GM19467 (cell line): Measurements from ENCODE around the gene ENTPD2.

Experiments
- ATAC-seq: cut with Tn5 transposase; IDR thresholded peaks from one replicate; pipeline ENCODE4 v1.9.1; 2021; ENCODE audit warnings: mild to moderate bottlenecking, moderate library complexity; ENCODE audit not compliant: unreplicated experiment

ENTPD2 gene

GRCh38 chr9:137018761-137019559 is 34.9 kb downstream of the ENTPD2 start:
- no peak for ATAC-seq

GRCh38 chr9:137017791-137018497 is 35.9 kb downstream of the ENTPD2 start:
- ATAC-seq, result no peak

GRCh38 chr9:137017071-137017470 is 36.8 kb downstream of the ENTPD2 start:
- no peak for ATAC-seq

GRCh38 chr9:137016436-137016835 is 37.4 kb downstream of the ENTPD2 start:
- ATAC-seq, result no peak

DNA sequence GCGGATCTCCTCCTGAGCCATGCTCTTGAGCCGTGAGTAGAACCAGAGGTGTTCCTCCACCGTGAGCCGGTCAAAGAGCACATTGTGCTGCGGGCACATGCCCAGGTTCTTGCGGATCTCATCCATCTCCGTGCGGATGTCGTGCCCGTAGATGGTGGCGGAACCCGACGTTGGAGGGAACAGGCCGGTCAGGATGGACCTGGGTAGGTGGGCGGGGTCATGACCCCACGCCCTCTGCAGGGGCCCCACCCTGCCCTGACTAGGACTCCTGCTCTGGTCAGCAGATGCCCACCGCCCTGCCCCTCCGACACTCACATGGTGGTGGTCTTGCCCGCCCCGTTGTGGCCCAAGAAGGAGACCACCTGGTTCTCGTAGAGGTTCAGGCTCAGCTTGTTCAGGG is 37.9 kb downstream of the ENTPD2 start:
- ATAC-seq, result no peak

GRCh38 chr9:137015540-137015930 is 38.3 kb downstream of the ENTPD2 start:
- no peak for ATAC-seq

DNA sequence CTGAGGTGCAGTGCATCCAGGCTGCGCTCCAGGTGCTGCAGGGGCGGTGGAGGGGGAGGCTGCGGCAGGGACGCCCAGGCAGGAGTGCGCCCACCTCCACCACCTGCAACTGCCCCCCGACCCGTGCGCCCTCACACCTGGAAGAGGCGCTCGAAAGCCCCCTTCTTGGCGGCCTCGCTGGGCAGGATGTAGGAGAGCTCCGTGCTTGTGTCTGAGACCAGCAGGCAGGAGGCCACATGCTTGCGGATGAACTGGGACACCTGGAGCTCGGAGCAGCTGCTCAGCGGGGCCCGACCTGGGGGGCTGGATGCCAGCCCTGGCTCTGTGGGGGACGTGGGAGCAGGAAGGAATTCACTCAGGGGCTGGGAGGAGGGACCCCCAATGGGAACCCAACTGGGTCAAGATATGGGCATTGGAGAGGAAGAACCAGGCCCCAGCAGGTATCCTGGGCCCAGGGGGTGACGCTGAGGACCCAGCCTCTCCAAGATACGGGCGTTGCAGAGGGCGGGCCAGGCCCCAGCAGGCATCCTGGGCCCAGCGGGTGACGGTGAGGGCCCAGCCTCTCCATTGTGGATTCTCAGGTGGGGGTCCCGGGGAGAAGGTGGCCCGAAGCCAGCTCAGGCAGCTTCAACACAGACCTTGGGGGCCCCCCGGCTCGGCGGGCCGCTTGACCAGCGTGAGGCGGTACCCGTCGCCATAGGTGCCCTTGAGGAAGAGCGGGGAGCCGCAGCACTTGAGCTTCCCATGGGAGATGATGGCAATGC is 38.9 kb downstream of the ENTPD2 start:
- ATAC-seq, result no peak

- ATAC-seq, result no peak
Observed at GRCh38 chr9:137014166-137014565, 39.7 kb downstream of the ENTPD2 start.

DNA sequence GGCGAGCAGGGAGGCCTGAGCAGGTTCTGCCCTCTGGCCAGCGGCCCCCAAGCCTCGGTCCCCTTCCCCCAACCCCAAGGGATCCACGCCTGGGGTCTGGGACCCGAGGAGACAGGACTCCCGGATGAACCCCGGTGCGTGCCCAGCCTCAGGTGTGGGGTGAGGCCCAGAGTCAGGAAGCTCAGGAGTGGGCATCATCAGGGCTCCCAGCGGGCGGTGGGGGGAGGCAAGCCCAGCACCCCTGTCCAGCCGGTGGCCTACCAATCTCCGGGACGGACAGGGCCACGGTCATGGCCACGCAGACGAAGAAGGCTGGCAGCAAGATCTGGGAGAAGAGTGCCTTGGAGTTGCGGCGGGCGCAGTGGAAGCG is 40.3 kb downstream of the ENTPD2 start:
- ATAC-seq, result no peak

- ATAC-seq, result no peak
Observed at GRCh38 chr9:137012694-137013570, 40.9 kb downstream of the ENTPD2 start.

GRCh38 chr9:137011907-137012675 is 41.8 kb downstream of the ENTPD2 start:
- no peak for ATAC-seq

DNA sequence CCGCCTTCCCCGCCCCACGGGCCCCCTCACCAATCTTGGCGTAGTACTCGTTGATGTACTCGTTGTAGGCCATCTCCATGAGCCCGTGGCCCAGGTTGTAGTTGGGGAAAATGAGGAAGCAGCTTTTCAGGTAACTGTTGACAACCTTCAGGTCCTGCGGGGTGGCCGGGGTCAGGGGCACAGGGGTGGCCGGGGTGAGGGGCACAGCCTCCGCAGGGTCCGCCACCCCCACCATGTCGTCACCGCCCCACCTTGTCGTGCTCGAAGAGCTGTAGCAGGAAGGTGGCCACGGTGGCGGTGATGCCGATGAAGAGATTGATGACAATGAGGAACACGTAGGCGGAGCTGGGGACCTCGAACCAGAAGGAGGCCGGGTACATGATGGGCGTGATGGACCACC is 42.7 kb downstream of the ENTPD2 start:
- ATAC-seq, result no peak

DNA sequence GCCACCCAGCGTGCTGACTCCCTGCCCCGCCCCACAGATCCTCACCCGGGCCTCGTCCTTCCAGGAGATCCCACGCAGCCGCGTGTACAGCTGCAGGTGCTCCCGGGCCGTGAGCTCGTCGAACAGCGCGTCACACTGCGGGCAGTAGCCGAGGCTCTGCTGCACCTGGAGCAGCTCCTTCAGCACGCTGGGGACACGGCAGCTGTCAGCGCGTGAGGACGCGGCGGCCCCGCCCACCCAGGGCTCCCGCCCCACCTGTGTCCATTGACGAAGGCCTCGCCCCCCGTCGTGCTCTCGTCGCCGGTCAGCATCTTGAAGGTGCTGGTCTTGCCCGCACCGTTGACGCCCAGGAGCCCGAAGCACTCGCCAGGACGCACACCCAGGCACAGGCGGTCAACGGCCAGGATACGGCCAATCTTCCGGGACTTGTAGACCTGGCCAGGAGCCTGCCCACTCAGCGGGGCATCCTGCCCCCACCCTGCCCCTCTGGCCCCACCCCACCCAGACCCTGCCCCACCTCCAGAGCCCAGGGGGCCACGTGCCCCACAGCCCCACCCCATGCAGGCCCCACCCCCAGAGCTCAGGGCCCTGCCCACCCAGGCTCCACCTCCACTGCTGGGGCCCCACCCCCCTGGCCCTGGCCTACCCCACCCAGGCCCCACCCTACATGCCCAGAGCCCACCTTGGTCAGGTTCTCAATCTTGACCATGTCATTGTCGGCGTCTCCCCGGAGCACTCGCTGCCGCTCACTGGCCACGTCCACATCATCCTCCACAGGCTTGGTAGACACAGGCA is 43.7 kb downstream of the ENTPD2 start:
- no peak for ATAC-seq

DNA sequence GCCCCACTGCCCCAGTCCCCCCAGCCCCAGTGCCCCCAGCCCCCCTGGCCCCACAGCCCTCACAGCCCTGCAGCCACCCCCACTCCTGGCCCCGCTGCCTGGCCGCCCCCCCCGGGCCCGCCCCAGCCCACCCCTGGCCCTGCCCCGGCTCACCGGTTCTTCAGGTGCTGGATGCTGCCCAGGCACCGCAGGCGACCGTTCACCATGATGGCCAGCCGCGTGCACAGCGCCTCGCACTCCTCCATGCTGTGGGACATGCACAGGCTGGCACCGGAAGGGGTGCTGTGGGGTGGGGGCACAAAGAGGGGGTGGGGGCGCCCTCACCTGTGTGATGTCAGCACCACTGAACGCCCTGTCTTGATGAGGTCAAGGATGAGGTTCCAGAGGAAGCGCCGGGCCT is 44.6 kb downstream of the ENTPD2 start:
- ATAC-seq, result no peak

DNA sequence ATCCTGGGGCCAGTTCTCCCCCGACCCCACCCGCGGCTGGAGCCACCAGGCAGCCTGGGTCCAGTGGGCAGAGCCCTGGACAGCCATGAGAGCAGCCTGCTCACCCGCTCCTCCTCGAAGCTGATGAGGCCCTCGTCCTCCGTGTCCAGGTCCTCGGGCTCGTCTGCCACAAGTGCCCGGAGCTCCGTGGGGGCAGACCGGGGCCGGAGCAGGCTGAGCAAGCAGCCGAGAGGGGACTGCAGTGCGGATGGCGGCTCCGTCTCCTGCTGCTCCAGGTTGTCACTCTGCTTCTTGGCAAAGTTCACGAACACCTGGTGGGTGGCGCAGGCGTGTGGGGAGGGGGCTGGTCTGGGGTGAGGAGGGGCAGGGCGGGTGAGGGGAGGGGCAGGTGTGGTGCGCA is 45.5 kb downstream of the ENTPD2 start:
- no peak for ATAC-seq

DNA sequence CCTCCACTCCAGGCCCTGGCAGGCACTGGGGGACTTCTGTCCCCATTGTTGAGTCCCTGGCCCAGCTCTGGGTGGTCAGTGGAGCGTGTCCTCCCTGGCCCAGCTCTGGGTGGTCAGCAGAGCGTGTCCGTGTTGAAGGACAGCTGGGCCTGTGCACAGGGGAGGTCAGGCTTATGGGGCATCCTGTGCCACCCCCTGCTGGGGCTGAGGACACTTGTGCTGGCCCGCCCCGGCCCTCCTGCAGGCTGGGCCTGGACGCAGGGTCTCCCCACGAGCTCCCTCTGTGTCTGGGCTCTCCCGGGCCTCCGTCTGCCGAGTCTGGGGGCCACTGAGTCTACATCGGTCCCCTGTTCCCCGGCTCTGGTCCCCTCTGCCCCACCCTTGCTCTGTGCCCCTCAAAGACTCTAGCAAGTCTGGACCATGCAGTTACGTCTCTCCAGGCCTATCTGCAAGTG is 46.0 kb downstream of the ENTPD2 start:
- no peak for ATAC-seq

DNA sequence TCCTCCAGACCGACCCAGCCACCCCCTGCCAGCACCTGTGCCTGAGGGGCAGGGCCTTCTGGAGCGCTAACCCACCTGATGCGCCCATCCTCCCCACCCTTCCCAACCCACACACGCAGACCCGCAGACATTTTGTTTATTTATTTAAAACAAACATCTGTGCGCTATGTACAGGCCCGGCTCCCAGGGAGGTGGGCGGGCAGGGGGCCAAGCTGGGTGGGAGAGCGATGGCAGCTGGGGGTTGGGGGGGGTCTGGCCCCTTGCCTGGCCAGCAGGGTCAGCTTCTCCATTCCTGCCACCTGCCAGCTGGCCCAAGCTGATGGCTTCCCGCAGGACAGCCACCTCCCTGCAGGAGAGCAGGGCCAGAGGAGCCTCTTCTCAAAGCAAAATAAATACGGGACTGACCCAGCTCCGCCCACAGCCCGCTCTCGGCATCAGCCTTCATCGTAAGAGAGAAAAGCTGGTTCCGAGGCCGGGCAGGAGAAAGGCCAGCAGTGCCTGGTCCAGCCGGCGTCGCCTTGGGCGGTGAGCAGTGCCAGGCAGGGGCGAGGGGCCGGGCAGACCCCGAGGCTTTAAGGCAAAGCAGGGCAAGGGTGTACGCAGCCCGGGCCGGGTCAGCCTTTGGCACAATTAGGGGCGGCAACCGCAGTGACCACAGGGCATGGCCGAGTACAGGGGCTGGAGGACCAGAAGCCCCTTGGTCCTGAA is 46.6 kb downstream of the ENTPD2 start:
- ATAC-seq, result no peak
